ENCODE results near the gene SAMD4A. TPM values are rescaled to one million over a fixed set of nuclear protein-coding genes. Genes with fewer than 3 reads are reported as not detected.

The SAMD4A gene
- total and polyA plus RNA-seq, 2 of the 4 experiments (the other 2 are of a cell fraction) = 22.9 to 38.2 TPM

DNA sequence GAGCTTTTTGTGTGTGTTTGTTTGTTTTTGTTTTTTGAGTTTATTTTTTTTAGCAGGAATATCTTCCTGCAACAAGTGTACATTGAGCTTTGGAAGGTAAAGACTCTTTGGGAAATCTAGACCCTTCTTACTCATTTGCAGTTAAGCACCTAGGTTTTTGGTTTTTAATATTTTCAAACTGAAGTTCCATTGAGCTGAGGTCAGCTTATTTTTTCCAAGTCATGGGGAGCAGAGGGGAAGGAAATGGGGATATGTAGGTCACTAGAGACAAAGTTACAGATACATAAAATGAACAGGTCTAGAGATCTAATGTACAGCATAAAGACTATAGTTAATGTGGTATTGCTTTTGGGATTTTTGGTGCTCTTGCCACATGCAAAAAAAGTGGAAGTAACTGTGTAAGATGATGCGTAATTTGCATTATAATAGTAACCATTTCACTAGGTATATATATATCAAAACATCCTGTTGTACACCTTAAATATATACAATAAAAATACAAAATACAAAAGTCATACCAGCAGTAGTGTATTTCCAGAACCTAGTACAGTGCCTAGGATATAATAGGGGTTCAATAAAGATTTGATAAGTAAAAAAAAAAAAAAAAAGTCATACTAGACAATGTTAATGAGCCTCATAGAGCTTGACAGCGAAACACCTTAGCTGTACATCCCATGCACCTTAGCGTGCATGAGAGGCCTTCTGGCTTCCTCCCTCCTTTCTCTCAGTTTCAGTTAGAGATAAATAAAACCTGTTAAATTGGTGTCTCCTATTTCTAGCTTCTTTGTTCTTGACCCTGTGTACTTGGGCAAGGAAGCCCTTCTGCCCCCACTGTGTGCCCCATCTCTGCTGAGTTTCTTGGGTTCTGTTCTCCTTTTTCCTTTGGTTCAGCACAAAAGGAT, 34.6 kb upstream of the SAMD4A start:
- H4K91ac ChIP-seq (ENCODE audit: insufficient read depth, low read depth, low read length) = no peak overlapping the region
- no peak overlapping the region for H2AK5ac ChIP-seq (ENCODE audit: low read depth, low read length)
- no peak overlapping the region for H3K4ac ChIP-seq (ENCODE audit: low read depth, low read length)
- H4K20me1 ChIP-seq (ENCODE audit: insufficient read depth, low read length) = no peaks in the 10 kb centered on the region; the same call in 1 of the 2 replicates
- DNase-seq = no peak
- ATAC-seq (ENCODE audit: low read depth) = no peak
- no peak overlapping the region for H3K18ac ChIP-seq (ENCODE audit: low read depth, low read length)
- 0 out of 2 replicates have a peak, but pooled peaks cover 3% of the 10 kb centered on the region for H3K9me1 ChIP-seq (ENCODE audit: insufficient read depth, low read length)
- no peak overlapping the region for H2AK9ac ChIP-seq (replicated peaks; ENCODE audit: low read depth, low read length, poor library complexity)
- no peak overlapping the region for H3K23ac ChIP-seq (ENCODE audit: low read depth, low read length)
- ChIA-PET POLR2A (ENCODE audit: unreplicated experiment) (interaction anchor here (0.8 kb wide), 1 partner anchor 78 kb away, joined by 4 read pairs; no protein-coding TSS in a partner anchor), CTCF (interaction anchor here (0.5 to 0.7 kb wide), 2 partner anchors 17 to 1501 kb away, joined by 3 to 4 read pairs; no protein-coding TSS in a partner anchor)
- no peak overlapping the region for H2AFZ ChIP-seq (replicated peaks; ENCODE audit: low read length, poor library complexity)
- no peak overlapping the region for H3K56ac ChIP-seq (ENCODE audit: extremely low read depth, insufficient read depth, low read length)
- TF ChIP-seq RFX5 (IDR thresholded peaks at IDR 0.05; ENCODE audit: low read depth, low read length) = no peak
- peak; percentile 86 for TF ChIP-seq MAFK (IDR thresholded peaks at IDR 0.05; ENCODE audit: low read depth, low read length)
- no peak for TF ChIP-seq ELK1 (IDR thresholded peaks at IDR 0.05; ENCODE audit: borderline replicate concordance, low read depth, low read length)
- no peak for TF ChIP-seq RAD21 (IDR thresholded peaks at IDR 0.05; ENCODE audit: low read length)
- no peak for TF ChIP-seq BHLHE40 (IDR thresholded peaks at IDR 0.05; ENCODE audit: low read depth, low read length)
- TF ChIP-seq, protein P1, sequence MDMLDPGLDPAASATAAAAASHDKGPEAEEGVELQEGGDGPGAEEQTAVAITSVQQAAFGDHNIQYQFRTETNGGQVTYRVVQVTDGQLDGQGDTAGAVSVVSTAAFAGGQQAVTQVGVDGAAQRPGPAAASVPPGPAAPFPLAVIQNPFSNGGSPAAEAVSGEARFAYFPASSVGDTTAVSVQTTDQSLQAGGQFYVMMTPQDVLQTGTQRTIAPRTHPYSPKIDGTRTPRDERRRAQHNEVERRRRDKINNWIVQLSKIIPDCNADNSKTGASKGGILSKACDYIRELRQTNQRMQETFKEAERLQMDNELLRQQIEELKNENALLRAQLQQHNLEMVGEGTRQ (IDR thresholded peaks at IDR 0.05; ENCODE audit: low read depth, low read length) = no peak
- peaks cover 8% of the 10 kb centered on the region for H3K36me3 ChIP-seq (ENCODE audit: control insufficient read depth, insufficient read depth, low read length)
- H3K14ac ChIP-seq (replicated peaks; ENCODE audit: low read depth, low read length) = no peak overlapping the region
- no peak overlapping the region for H3K9ac ChIP-seq (ENCODE audit: low read depth, low read length)
- H3K27ac ChIP-seq (ENCODE audit: insufficient read depth, low read length) = no peak overlapping the region
- H3K9me3 ChIP-seq (ENCODE audit: control insufficient read depth, insufficient read depth, low read length) = no peaks in the 10 kb centered on the region
- in situ Hi-C loops (cut with MboI; ENCODE audit: low sequenced_read_pairs) (no loop called here), intact Hi-C loops (cut with micrococcal nuclease) (no loop called here), dilution Hi-C loops (cut with HindIII; ENCODE audit: low sequenced_read_pairs, unreplicated experiment) (no loop called here)
- no peak overlapping the region for H2BK120ac ChIP-seq (ENCODE audit: low read depth, low read length)
- no peak overlapping the region for H2BK20ac ChIP-seq (ENCODE audit: low read depth, low read length)
- peaks cover 2% of the 10 kb centered on the region for H3K4me1 ChIP-seq (ENCODE audit: control insufficient read depth, insufficient read depth, low read length)
- no peaks in the 10 kb centered on the region for H3K27me3 ChIP-seq (ENCODE audit: control insufficient read depth, insufficient read depth, low read length)
- BruUV-seq (replicated peaks) = no TSS peak
- H4K8ac ChIP-seq (ENCODE audit: low read depth in 2 of 2, low read length in 2 of 2) = no peak overlapping the region
- no peak overlapping the region for H2BK15ac ChIP-seq (ENCODE audit: low read depth, low read length)
- H3K4me3 ChIP-seq (ENCODE audit: insufficient read depth, low read depth, low read length) = no peak overlapping the region
- H2BK5ac ChIP-seq (ENCODE audit: low read depth, low read length, poor library complexity, severe bottlenecking) = no peak overlapping the region
- no CpG with 5 or more reads among the region's 3 CpGs for WGBS, 2 experiments (ENCODE audit: extremely low coverage in 2 of 2, insufficient read length in 1 of 2)
- H3K4me2 ChIP-seq (ENCODE audit: low read depth, low read length) = no peak overlapping the region
- no peak overlapping the region for H4K5ac ChIP-seq (ENCODE audit: low read depth, low read length)
- peaks cover 4 to 6% of the 10 kb centered on the region in 2 experiments for H3K79me1 ChIP-seq (ENCODE audit: low read depth in 1 of 2, low read length in 2 of 2)
